ENCODE measurements around the gene FAM210A.

- TF ChIP-seq CTCF (IDR thresholded peaks at IDR 0.05): no peak
- no peak for TF ChIP-seq POLR2A (IDR thresholded peaks at IDR 0.05)
Measured at GRCh38 chr18:13703899-13704298, 22.5 kb downstream of the FAM210A start.

Measured in prostate gland (tissue), 2 donors.